A549 (cell line): ENCODE measurements around the gene SLC28A1. TPM values are rescaled to one million over a fixed set of nuclear protein-coding genes. Genes with fewer than 3 reads are reported as not detected.

Source experiments
- ATAC-seq, 2 experiments: fragments of 200-7000 bp in 1 of 2; fragments of >200 bp in 1 of 2; cut with Nextera tagmentation in 1 of 2; cut with Tn5 transposase in 1 of 2; 3 replicates each; pipeline versions ENCODE4 v1.8.0 to v1.9.1; 2018 to 2020; ENCODE audit warnings: mild to moderate bottlenecking in 1 of 2, moderate library complexity in 1 of 2
- CTCF ChIA-PET: fragments of 300-600 bp; sonication (Branson Sonifier 250); formaldehyde crosslinking; extraction: SDS; loops from one replicate; lab custom pipeline; 2021; ENCODE audit warnings: antibody characterized with exemption, inconsistent platforms; lab: Yijun Ruan, JAX
- POLR2A ChIA-PET: fragments of 350-600 bp; formaldehyde crosslinking; extraction: SDS; loops from one replicate; lab custom pipeline; 2021; ENCODE audit warnings: antibody characterized with exemption, inconsistent platforms; lab: Yijun Ruan, JAX
- DNase-seq, 2 experiments: peaks; one replicate each; pipeline versions ENCODE4 v3.0.0 to v3.0.0-alpha.2; 2011 to 2016; ENCODE audit warnings: low read depth in 1 of 2, low spot score in 1 of 2
- FAIRE-seq: peaks from 2 replicates; lab custom pipeline; 2011; peaks lifted over from hg19 to GRCh38; lab: Jason Lieb, UNC
- H3K27ac ChIP-seq, 2 experiments: fragments of >200 bp; sonication (Bioruptor Twin); formaldehyde crosslinking; 3 replicates each; pipeline ENCODE4 v1.5.1; 2016 to 2017
- H3K4me1 ChIP-seq: fragments of >200 bp; sonication (Bioruptor Twin); formaldehyde crosslinking; 3 replicates; pipeline ENCODE4 v1.6.1; 2016
- H3K4me2 ChIP-seq: fragments of >200 bp; sonication (Bioruptor Twin); formaldehyde crosslinking; 3 replicates; pipeline ENCODE4 v1.6.1; 2016
- H3K4me3 ChIP-seq: fragments of >200 bp; sonication (Bioruptor Twin); formaldehyde crosslinking; 3 replicates; pipeline ENCODE4 v1.5.1; 2016
- H3K9me3 ChIP-seq: fragments of >200 bp; sonication (Bioruptor Twin); formaldehyde crosslinking; 3 replicates; pipeline ENCODE4 v1.6.1; 2016
- BHLHE40 ChIP-seq: IDR thresholded peaks from 2 replicates; pipeline ENCODE4 v1.6.1; 2012; ENCODE audit warnings: low read depth, low read length, inconsistent platforms
- CEBPB ChIP-seq, 2 experiments: fragments of >200 bp in 1 of 2; sonication (Bioruptor Twin) in 1 of 2; formaldehyde crosslinking in 1 of 2; IDR thresholded peaks; 2 replicates each; pipeline ENCODE4 v1.6.1; 2012 to 2016
- E2F6 ChIP-seq: IDR thresholded peaks from 2 replicates; pipeline ENCODE4 v1.6.1; 2012; ENCODE audit warnings: low read depth, borderline replicate concordance
- EHF ChIP-seq: fragments of 250-450 bp; sonication (Bioruptor Pico); IDR thresholded peaks from 2 replicates; pipeline ENCODE4 v1.5.0; 2020; ENCODE audit warnings: mild to moderate bottlenecking
- ELK1 ChIP-seq: fragments of 150-350 bp; IDR thresholded peaks from 2 replicates; pipeline ENCODE4 v1.6.1; 2014; ENCODE audit warnings: low read depth, mild to moderate bottlenecking, low read length
- FOXS1 ChIP-seq: fragments of 250-450 bp; sonication (Bioruptor Pico); IDR thresholded peaks from 2 replicates; pipeline ENCODE4 v1.5.0; 2020; ENCODE audit warnings: mild to moderate bottlenecking, moderate library complexity
- HDAC2 ChIP-seq: fragments of 200-600 bp; sonication (generic); IDR thresholded peaks from 2 replicates; pipeline ENCODE4 v1.6.1; 2016
- HOXB13 ChIP-seq: fragments of 250-450 bp; sonication (Bioruptor Pico); IDR thresholded peaks from 2 replicates; pipeline ENCODE4 v1.5.0; 2020; ENCODE audit warnings: low read depth, mild to moderate bottlenecking, moderate library complexity
- HOXB5 ChIP-seq: fragments of 250-450 bp; sonication (Bioruptor Pico); IDR thresholded peaks from 2 replicates; pipeline ENCODE4 v1.5.0; 2020; ENCODE audit warnings: mild to moderate bottlenecking, moderate library complexity
- KDM1A ChIP-seq: fragments of 200-600 bp; sonication (generic); IDR thresholded peaks from 2 replicates; pipeline ENCODE4 v1.6.1; 2016; ENCODE audit warnings: low read depth, mild to moderate bottlenecking
- KDM5A ChIP-seq: fragments of 200-600 bp; sonication (generic); IDR thresholded peaks from 2 replicates; pipeline ENCODE4 v1.6.1; 2016; ENCODE audit warnings: antibody characterized with exemption, mild to moderate bottlenecking
- MAZ ChIP-seq: fragments of 150-350 bp; IDR thresholded peaks from 2 replicates; pipeline ENCODE4 v1.6.1; 2014; ENCODE audit warnings: antibody characterized with exemption, low read depth, low read length, borderline replicate concordance
- PHF8 ChIP-seq: fragments of 200-600 bp; sonication (generic); IDR thresholded peaks from 2 replicates; pipeline ENCODE4 v1.6.1; 2016; ENCODE audit warnings: low read depth, mild to moderate bottlenecking, antibody characterized with exemption, moderate library complexity, borderline replicate concordance
- RARB ChIP-seq: fragments of 250-450 bp; sonication (Bioruptor Pico); IDR thresholded peaks from 2 replicates; pipeline ENCODE4 v1.8.0; 2021; ENCODE audit warnings: mild to moderate bottlenecking, moderate library complexity
- RFX5 ChIP-seq: fragments of 450-650 bp; IDR thresholded peaks from 2 replicates; pipeline ENCODE4 v1.7.1; 2014; ENCODE audit warnings: antibody characterized with exemption, mild to moderate bottlenecking, moderate library complexity
- USF2 ChIP-seq: fragments of 450-650 bp; IDR thresholded peaks from 2 replicates; pipeline ENCODE4 v1.6.1; 2014; ENCODE audit warnings: antibody characterized with exemption
- ZC3H11A ChIP-seq: fragments of 450-650 bp; IDR thresholded peaks from 2 replicates; pipeline ENCODE4 v1.6.1; 2014; ENCODE audit warnings: antibody characterized with exemption, mild to moderate bottlenecking
- ZNF302 ChIP-seq: fragments of 250-450 bp; sonication (Bioruptor Pico); IDR thresholded peaks from 2 replicates; pipeline ENCODE4 v1.9.0; 2021; ENCODE audit warnings: inconsistent platforms, mild to moderate bottlenecking, moderate library complexity
- WGBS: methylation state at CpG from one replicate; pipeline ENCODE4 v1.1.6; 2017; ENCODE audit errors: missing lambda C conversion rate; 5-methylcytosine and 5-hydroxymethylcytosine counted together
- polyA plus RNA-seq, 4 experiments: library from polyadenylated mRNA; depleted of rRNA in 3 of 4; stranded (reverse); fragments of >200 nt; fragmentation: RNase III in 1 of 4; extraction: RNeasy Plus Mini Kit Qiagen cat#74134 plus additional on column Dnase treatment in 1 of 4; gene quantifications; 2 replicates in 3 of 4; 3 replicates in 1 of 4; pipeline ENCODE4 v1.2.3, GENCODE V29; 2011 to 2017

SLC28A1 gene
- polyA plus RNA-seq, 2 of the 4 experiments (the other 2 are of a cell fraction): 0.06 to 0.13 TPM

- Histone ChIP-seq H3K4me3 (no peak overlapping the region), H3K27ac (no peak overlapping the region), H3K9me3 (no peaks in the 10 kb centered on the region), H3K4me1 (peaks cover 17% of the 10 kb centered on the region), H3K4me2 (no peak overlapping the region)
- ChIA-PET POLR2A (no interaction called here), CTCF (interaction anchor here (1.0 to 1.7 kb wide), 5 partner anchors 24 to 86 kb away, joined by 3 to 5 read pairs (median 3); no protein-coding TSS in a partner anchor)
- FAIRE-seq (no peak), ATAC-seq (no peak), DNase-seq (no peak)
- no peak for TF ChIP-seq MAZ
- TF ChIP-seq ZC3H11A: no peak
- TF ChIP-seq PHF8: no peak
- WGBS: 81% methylated on average over 11 of the region's 11 CpGs
Observed at GRCh38 chr15:84858231-84858630, 26.2 kb upstream of the SLC28A1 start.

- H3K4me1 ChIP-seq: peaks cover 16% of the 10 kb centered on the region; the same call in 2 of the 3 replicates
- ChIA-PET POLR2A (no interaction called here), CTCF (interaction anchor here (1.1 to 1.7 kb wide), 3 partner anchors 25 to 85 kb away, joined by 3 to 5 read pairs (median 5); no protein-coding TSS in a partner anchor)
- no peak overlapping the region for H3K27ac ChIP-seq
- no peak for FAIRE-seq
- WGBS: 73% methylated on average over 8 of the region's 8 CpGs
- H3K4me3 ChIP-seq: no peak overlapping the region
- H3K9me3 ChIP-seq: no peaks in the 10 kb centered on the region
- H3K4me2 ChIP-seq: no peak overlapping the region
- no peak for ATAC-seq
- no peak for DNase-seq
- no peak for TF ChIP-seq ZNF302 (CRISPR knock-in tag)
- no peak for TF ChIP-seq FOXS1 (CRISPR knock-in tag)
- no peak for TF ChIP-seq BHLHE40
- TF ChIP-seq USF2: no peak
- TF ChIP-seq EHF (CRISPR knock-in tag): no peak
- no peak for TF ChIP-seq RARB (CRISPR knock-in tag)
- no peak for TF ChIP-seq E2F6
- no peak for TF ChIP-seq PHF8
- TF ChIP-seq RFX5: no peak
- TF ChIP-seq HOXB5 (CRISPR knock-in tag): no peak
Observed at GRCh38 chr15:84859144-84859543, 25.3 kb upstream of the SLC28A1 start.

- CTCF ChIA-PET: interaction anchor here (1.1 to 1.7 kb wide), 4 partner anchors 19 to 69 kb away, joined by 3 to 5 read pairs (median 4); no protein-coding TSS in a partner anchor
- no peak for FAIRE-seq
- peaks cover 16% of the 10 kb centered on the region; the same call in 2 of the 3 replicates for H3K4me1 ChIP-seq
- H3K4me2 ChIP-seq: no peak overlapping the region
- no peak overlapping the region for H3K27ac ChIP-seq
- no peak for ATAC-seq
- POLR2A ChIA-PET: no interaction called here
- H3K9me3 ChIP-seq: no peaks in the 10 kb centered on the region
- TF ChIP-seq KDM5A (no peak), ZNF302 (CRISPR knock-in tag) (no peak), ELK1 (no peak), KDM1A (no peak), CEBPB (IDR thresholded peaks at IDR 0.05) (no peak), HOXB13 (CRISPR knock-in tag) (no peak), USF2 (no peak), HDAC2 (no peak)
- TF ChIP-seq, all 56 proteins: peak for 0
- no peak for DNase-seq
- WGBS: 86% methylated on average over 14 of the region's 15 CpGs
- H3K4me3 ChIP-seq: no peak overlapping the region
Observed at GRCh38 chr15:84859651-84860050, 24.8 kb upstream of the SLC28A1 start.
